ENCODE measurements around the gene PTPRD.
"Not testable (repeated sequence)": the region's sequence is repeated elsewhere in the genome, so short reads cannot be mapped to it uniquely, and the experiment has no call there.

PTPRD gene

GRCh38 chr9:9949978-9950377 lies 662.8 kb downstream of the PTPRD start:
- DNase-seq: no peak

GRCh38 chr9:9949368-9949767 lies 663.4 kb downstream of the PTPRD start:
- DNase-seq: no peak

- no peak for DNase-seq
These were observed 666.8 kb downstream of the PTPRD start for GRCh38 chr9:9945966-9946365.

- DNase-seq: peak; percentile 55 to 67
These were observed 669.9 kb downstream of the PTPRD start for GRCh38 chr9:9942764-9943424.

- no peak for DNase-seq
These were observed 674.4 kb downstream of the PTPRD start for GRCh38 chr9:9938432-9938831.

- DNase-seq: not testable (repeated sequence)
These were observed 681.3 kb downstream of the PTPRD start for GRCh38 chr9:9931464-9931863.

GRCh38 chr9:9924376-9924775 lies 688.4 kb downstream of the PTPRD start:
- no peak for DNase-seq

GRCh38 chr9:9921805-9922204 lies 691.0 kb downstream of the PTPRD start:
- no peak for DNase-seq

- DNase-seq: no peak
These were observed 692.3 kb downstream of the PTPRD start for GRCh38 chr9:9920425-9921060.

- no peak for DNase-seq
These were observed 693.5 kb downstream of the PTPRD start for GRCh38 chr9:9919174-9919775.

GRCh38 chr9:9917400-9917799 lies 695.4 kb downstream of the PTPRD start:
- DNase-seq: no peak

GRCh38 chr9:9914174-9914573 lies 698.6 kb downstream of the PTPRD start:
- DNase-seq: no peak

- no peak for DNase-seq
These were observed 699.4 kb downstream of the PTPRD start for GRCh38 chr9:9913276-9913832.

- DNase-seq: no peak
These were observed 700.3 kb downstream of the PTPRD start for GRCh38 chr9:9912459-9912858.

- no peak for DNase-seq
These were observed 707.1 kb downstream of the PTPRD start for GRCh38 chr9:9905736-9906135.

- DNase-seq: no peak
These were observed 708.8 kb downstream of the PTPRD start for GRCh38 chr9:9904041-9904440.

- no peak for DNase-seq
These were observed 711.2 kb downstream of the PTPRD start for GRCh38 chr9:9901624-9902023.

GRCh38 chr9:9893837-9894236 lies 719.0 kb downstream of the PTPRD start:
- no peak for DNase-seq

GRCh38 chr9:9892217-9892616 lies 720.6 kb downstream of the PTPRD start:
- no peak for DNase-seq

- no peak for DNase-seq
These were observed 731.1 kb downstream of the PTPRD start for GRCh38 chr9:9881692-9882091.

GRCh38 chr9:9874270-9874669 lies 738.5 kb downstream of the PTPRD start:
- no peak for DNase-seq

- no peak for DNase-seq
These were observed 750.5 kb downstream of the PTPRD start for GRCh38 chr9:9862235-9862810.

GRCh38 chr9:9855177-9856078 lies 757.4 kb downstream of the PTPRD start:
- DNase-seq: no peak
